ENCODE results near the gene SIN3B.

GRCh38 chr19:16868423-16869130 is 39.4 kb downstream of the SIN3B start:
- TF ChIP-seq CTCF (IDR thresholded peaks at IDR 0.05 in 2 of 3, conservative IDR thresholded peaks at IDR 0.05 in 1 of 3; ENCODE audit: insufficient read depth in 2 of 3, low read depth in 1 of 3, low read length in 3 of 3) (no peak), POLR2A (conservative IDR thresholded peaks at IDR 0.05) (no peak), LEF1 (IDR thresholded peaks at IDR 0.05) (no peak)
